Heart left ventricle (tissue), 13 donors: ENCODE results near the gene ROR1.

ENCODE experiments used
- POLR2A ChIP-seq, 2 donors: fragments of 450-650 bp; IDR thresholded peaks; one replicate each; pipeline ENCODE4 v1.6.1; 2017; ENCODE audit warnings: antibody characterized with exemption in 2 of 2, mild to moderate bottlenecking in 2 of 2, moderate library complexity in 2 of 2
- TF ChIP-seq, protein P1 (sequence below), 12 donors: fragments of 200-600 bp; sonication (generic) in 4 of 12; IDR thresholded peaks; one replicate each; pipeline versions ENCODE4 v1.5.0 to v1.8.0; 2018 to 2022; ENCODE audit warnings: antibody characterized with exemption in 12 of 12, mild to moderate bottlenecking in 5 of 12
- donor health status: ischemic (EF 13 %, LVEDD 7.1; RV severe dilation, severe dysfunction).
- donor health status: DM: no; HTN: yes; CAD: no.
- donor health status: DM: no; HTN: no; CAD: no.
- donor health status: ischemic (EF 25% LVEDD 6.9; RV normal size, moderate dysfunction).
- donor health status: ischemic (EF 25% LVEDD 5.7; RV mildly dilated, moderate dysfunction).
- donor health status: ischemic (EF 35%, LVEDD 5.7; RV mildly dilated, moderate dysfunction).
- donor health status: nonischemic (EF 11% LVEDD 7.7; RV severe dilation, severe dysfunction).
- donor health status: DM: yes; HTN: yes; CAD: no.
- donor health status: PGD.
- donor health status: ischemic (EF 29% LVEDD 5.4; RV normal size, mild dysfunction).
- donor health status: nonischemic (EF 23%, LVEDD 6.1; RV moderate dilation, normal function).

- TF ChIP-seq, protein P1, sequence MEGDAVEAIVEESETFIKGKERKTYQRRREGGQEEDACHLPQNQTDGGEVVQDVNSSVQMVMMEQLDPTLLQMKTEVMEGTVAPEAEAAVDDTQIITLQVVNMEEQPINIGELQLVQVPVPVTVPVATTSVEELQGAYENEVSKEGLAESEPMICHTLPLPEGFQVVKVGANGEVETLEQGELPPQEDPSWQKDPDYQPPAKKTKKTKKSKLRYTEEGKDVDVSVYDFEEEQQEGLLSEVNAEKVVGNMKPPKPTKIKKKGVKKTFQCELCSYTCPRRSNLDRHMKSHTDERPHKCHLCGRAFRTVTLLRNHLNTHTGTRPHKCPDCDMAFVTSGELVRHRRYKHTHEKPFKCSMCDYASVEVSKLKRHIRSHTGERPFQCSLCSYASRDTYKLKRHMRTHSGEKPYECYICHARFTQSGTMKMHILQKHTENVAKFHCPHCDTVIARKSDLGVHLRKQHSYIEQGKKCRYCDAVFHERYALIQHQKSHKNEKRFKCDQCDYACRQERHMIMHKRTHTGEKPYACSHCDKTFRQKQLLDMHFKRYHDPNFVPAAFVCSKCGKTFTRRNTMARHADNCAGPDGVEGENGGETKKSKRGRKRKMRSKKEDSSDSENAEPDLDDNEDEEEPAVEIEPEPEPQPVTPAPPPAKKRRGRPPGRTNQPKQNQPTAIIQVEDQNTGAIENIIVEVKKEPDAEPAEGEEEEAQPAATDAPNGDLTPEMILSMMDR (IDR thresholded peaks at IDR 0.05) = no peak
- TF ChIP-seq POLR2A (IDR thresholded peaks at IDR 0.05) = no peak
These were observed 134.2 kb downstream of the ROR1 start for GRCh38 chr1:63908016-63908415.
